DMS79 treated with DMSO at 0.1 percent for 48 hours (cell line): ENCODE measurements around the gene GAB3.

Experiments used
- DNase-seq: peaks from one replicate; lab custom pipeline; 2025; lab: John Stamatoyannopoulos, UW

The GAB3 gene

DNA sequence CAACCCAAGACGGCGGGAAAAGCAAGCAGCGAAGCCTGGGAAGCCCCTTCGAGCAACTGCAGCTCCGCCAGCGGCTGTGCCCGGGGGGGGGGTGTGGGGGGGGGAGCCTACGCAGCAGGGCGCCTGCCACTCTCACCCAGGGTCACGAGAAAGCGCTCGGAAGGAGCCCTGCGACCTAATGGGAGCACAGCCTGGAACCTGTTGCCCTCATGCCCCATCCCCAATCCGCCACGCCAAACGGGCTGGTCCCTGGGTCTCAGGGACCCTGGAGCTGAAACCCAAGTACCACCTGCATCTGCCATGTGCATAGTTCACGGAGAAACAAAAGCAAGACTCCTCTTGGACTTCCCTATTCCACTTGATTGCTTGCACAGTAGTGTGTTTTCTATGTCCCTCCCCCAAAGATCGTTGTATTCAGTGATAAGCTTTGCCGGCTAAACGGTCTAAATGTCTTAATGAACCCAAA is 359 bp upstream of the GAB3 start:
- no peak for DNase-seq

DNA sequence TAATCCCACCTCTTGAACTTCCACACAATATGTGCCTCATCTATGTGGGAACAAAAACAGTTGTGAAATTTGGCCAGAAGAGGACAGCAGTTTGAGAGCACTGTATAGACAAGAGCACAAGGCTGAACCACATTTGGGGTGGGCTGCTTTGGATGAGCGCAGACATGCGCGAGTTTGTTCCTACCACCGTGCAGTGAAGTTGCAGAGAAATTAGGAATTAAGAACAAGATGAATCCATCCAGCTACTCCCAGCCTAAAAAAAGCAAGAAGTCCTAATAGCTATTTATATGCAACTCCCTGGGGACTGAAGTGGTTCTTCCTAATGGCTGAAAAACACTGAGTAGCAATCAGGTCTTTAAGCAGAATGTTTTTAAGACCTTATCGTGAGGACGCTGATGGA is 1.0 kb downstream of the GAB3 start:
- peak; percentile 8 for DNase-seq

DNA sequence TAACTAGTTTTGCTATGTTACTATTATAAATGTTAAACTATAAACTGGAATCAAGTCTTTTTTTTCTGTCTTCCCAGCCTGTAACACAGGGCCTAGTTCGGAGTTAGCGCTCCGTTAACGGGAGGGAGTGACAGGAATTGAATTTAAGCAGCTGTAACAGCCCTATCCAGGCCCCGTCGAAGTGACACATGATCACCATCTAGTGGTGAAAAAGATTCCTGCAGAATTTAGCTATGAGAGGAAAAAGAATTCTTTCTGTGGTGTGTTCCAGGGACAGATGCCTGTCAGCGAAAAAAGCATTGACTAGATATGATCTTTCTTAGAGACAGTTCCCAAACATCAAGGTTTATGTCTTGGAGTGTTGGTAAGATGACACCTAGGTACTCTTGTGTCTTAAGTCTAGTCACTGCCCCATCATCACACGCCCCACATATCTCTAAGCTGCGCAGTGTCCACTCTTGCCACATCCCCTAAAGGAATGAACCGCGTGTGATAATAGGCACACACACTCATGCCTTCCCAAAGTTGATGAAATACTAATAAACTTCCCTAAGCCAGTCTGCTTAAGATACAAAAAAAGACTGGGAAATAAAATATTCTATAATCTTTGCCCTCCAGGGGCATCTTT is 2.1 kb downstream of the GAB3 start:
- peak; percentile 28 for DNase-seq

DNA sequence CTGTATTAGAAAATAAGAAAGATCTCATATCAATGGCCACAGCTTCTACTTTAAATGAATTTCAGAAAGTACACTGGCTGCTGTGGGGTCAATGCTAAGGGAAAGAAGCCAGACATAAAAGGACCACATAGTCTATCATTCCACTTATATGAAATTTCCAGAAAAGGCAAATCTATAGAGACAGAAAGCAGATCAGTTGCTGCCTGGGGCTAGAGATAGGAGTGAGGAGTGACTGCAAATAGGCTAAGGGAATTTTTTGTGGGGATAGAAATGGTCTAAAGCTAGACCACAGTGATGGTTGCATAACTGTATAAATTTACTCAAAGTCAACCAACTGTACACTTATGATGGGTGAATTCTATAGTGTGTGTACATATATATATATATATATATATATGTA is 8.3 kb downstream of the GAB3 start:
- no peak for DNase-seq

DNA sequence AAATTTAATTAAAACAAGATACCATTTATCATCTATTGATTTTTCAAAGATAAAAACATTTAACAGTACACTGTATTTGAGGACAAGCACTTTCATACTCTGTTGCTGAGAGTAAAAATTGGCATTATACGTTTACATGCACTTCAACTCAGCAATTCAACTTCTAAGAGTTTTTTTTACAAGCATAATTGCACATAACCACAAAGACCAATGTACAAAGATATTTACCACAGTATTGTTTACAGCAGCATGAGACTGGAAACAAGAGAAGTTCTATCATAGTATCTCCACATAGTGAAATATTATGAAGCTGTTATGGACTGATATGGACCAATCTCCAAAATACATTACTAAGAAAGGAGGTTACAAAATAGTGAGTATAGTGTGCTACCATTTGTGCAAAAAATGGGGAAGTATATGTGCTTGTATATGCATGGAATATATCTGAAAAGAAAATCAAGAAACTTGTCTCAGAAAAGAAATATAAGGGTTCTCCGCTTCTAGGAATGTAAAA is 10.9 kb downstream of the GAB3 start:
- no peak for DNase-seq

DNA sequence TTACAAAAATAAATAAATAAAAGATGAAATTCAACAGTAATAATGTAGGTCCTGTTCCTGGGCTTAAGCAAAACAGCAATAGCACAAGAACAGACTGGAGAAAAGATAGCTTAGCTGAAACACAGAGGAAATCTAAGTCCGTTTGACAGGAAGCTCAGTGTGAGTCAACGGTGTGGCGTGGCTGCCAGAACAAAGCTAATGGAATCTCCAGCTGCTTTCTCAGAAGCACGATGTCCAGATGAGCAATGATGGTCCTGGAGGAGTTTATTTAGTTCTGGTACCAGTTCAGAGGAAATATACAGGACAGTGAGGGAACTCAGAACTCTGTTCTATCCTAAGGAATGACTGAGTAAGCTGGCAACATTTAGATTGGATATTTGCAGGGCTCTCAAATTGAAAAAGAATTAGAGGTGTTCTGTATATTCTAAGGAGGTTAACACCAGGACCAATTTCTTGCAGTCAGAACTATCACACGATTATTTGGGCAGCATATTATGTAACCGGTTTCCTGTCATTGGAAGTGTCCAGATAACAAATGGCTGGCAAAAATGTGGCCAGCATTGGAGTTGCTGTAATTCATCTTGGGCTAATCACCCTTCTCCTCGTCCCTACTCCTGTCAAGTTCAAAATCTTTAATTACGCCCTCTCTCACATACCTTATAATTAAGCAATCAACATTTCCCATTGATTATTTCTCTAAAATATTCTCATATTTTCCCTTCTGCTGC is 12.7 kb downstream of the GAB3 start:
- no peak for DNase-seq

DNA sequence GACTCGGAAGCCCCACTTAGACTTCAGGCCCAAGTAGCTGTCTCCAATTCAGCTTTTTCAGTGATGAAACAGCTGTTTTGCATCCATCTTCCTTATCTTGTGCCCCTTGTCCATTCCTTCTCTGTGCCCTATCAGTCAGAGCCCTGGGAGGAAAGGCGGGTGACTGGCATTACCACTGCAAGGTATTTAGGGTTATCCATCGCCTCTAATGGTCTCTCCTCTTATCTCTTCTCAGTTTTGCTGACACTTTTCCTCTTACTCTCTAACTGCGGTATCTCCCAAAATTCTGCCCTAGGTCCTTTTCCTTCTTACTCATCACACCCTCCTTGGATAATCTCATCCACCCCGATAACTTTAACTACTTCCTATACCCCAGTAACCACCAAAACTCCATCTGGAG is 13.7 kb downstream of the GAB3 start:
- DNase-seq: no peak

DNA sequence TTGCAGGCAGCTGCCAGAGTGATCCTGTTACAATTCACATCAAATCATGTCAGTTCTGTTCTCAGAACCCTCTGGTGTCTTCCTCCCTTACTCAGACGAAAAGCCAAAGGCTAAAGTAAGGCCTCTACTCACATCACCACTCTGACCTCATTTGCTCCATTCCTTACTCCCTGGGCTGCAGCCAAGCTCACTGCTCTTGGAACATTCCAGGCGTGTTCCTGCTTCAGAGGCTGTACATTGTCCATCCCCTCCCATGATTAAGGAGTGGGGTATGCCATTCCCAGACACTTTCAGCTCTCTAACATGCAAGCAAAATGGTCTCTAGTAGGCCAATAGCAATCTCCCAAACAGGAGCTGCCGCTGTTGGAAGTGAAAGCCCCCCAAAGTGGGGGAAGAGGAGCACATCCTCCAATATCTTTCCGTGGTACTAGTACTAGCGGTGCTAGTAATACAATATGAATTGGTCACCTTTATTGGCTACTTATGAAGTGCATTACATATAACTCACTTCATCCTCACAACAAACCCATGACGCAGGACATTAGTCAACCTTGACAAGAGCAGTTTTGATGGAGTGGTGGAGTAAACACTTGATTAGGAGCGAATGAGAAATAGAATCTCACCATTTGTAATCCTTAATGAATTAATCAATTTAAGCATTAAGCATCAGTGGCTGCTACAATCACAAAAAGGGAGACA is 15.0 kb downstream of the GAB3 start:
- DNase-seq: no peak

DNA sequence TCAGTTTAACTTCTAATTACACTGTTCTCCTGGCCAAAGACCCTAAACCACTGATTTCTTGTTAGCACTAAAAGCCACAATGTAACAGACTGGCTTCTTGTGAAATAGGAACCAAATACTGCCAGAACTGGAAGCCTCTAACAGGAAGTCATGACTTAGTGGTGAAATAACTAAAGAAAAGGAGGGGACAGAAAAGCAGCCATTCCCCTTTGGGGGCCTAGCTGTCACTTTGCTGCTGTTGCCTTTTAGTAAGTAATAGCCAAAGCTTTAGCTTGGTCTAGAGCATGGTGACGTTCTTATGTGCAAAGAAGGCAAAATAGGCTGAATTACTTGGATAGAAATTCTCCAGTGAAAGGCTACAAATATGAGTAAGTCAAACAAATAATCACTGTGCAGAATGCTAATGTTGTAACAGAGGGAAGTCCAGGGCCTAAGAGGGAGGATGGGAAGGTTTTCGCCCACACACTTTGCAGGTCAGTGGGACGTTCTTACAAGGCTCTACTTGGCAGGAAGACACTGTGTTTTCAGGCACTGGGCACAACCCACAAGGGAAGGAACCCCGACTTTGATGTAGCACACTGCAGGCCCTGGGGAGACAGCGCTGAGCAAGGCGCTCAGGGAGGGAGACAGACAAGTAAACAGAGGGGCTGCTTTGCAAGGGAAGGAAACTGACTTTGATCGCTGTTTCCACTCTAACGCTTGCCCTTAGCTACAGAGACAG is 16.7 kb downstream of the GAB3 start:
- no peak for DNase-seq

DNA sequence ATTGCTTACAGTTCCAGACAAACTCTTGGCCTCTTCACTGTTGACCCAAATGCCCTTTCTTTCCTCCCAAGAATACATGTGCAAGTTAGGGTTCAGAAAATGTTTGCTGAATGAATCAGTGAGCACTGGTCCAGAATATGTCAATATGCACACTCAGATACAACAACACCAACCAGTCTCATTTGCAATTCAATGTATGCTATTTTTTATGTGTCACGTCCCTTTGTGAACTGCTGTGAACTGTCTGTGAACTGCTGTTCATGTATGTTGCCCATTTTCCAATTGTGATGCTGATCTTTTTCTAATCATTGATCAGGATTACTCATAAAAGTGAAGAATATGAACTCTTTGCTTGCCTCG is 17.8 kb downstream of the GAB3 start:
- DNase-seq: no peak

DNA sequence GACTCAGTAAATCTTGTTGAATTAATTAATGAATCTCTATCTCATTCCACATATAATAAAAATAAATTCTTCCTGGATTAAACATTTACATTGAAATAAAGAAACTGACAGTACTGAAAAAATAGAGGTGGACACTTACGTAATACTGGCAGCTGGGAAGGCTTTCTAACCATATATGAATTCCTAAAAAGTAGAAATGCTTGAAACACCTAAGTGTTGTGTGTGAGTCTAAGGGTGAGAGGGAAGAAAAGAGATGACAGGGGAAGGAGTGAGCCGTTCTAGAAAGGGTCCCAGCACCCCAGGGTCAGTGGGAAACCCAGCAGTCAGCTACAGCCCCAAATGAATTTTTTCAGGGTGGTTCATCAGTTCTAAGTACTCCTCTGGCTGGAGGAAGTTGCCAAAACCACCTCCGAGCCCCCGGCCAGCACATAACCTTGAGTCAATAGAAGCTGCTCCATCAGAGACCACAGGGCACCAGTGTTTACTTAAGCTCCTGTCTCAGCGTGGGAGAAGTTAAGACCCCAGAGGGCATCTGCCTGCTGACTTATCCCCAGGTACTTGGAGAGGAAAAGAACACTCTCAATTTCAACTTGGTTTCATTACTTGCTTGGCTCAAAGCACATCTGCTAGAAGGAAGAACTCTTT is 18.3 kb downstream of the GAB3 start:
- no peak for DNase-seq

DNA sequence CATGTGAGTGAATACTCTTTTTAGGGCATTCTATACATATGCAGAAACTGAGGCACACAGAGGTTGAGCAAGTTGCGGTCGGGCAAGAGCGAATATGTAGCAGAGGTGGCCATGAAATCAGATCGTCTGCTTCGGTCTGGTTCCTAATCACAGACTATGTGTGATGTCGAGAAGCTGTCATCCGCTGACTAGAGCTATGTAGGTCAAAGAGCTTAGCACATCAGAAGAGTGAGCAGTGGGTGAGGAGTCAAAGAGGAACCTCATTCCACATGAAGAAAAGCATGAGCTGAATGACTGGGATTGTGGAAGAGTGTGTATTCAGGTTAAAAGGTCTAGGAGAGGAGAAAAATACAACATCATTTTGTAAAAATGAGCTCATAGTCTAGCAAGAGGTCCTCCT is 19.0 kb downstream of the GAB3 start:
- no peak for DNase-seq

DNA sequence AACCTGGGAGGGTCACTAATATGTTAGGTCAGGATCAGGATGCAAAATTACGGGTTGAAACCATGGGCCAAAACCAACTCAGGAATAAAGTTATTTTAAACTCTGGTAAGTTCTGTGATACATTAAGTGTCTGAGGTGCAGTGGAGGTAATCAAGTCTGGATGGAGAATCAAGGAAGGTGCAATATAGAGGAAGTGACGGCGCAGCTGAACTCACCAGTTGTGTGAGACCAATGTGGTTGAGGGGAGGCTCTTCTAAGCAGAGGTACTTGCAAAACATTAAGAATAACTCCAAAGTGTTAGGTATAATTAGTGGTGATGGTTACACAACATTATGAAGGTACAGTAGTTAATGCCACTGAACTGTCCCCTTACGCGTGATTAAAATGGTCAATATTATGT is 19.7 kb downstream of the GAB3 start:
- no peak for DNase-seq

DNA sequence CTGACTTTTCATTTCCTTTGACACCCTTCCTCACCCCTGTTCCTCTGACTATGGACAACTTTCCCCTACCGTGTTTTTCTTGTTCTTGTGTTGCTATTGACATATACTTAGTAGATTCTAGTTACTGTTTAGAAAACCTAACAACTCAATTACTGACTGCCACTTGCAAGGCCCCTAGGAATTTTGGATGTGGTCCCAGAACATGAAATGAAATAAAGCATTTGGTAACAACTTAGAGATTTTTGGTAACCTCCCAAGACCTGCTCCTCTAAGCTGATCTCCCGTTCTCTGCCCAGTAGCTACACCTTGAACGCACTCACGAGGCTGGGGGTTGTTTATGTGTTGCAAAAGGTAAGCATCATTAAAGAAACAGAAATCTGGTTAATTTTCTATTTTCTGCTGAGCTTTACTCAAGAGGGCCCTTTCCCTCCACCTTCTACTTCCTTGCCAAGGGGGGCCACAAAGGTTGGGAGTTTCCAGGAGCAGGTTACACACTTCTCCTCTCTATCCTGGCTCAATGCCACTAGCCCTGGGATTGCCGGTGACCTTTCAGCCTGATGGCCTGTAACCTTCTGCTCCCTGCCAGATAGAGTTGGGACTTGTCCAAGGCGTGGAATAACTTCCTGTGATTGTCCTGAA is 20.5 kb downstream of the GAB3 start:
- peak; percentile 13 for DNase-seq

DNA sequence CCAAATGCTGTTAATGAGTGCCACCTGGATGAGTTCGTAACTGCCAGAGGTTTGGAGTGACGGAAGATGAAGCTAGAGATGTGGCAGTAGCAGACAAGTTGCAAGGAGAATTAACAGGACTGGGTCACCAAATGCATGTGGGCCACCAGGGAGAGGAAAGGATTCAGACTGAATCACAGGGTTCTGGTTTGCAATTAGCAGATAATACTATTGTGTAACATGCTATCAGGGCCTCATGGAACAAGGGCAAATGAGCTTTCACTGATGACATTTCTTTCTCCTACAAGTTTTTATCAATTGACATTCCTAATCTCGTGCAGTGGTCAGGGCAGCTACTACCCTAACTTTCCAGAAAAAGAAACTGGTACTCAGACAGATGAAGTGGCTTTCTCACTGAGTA is 21.4 kb downstream of the GAB3 start:
- no peak for DNase-seq

DNA sequence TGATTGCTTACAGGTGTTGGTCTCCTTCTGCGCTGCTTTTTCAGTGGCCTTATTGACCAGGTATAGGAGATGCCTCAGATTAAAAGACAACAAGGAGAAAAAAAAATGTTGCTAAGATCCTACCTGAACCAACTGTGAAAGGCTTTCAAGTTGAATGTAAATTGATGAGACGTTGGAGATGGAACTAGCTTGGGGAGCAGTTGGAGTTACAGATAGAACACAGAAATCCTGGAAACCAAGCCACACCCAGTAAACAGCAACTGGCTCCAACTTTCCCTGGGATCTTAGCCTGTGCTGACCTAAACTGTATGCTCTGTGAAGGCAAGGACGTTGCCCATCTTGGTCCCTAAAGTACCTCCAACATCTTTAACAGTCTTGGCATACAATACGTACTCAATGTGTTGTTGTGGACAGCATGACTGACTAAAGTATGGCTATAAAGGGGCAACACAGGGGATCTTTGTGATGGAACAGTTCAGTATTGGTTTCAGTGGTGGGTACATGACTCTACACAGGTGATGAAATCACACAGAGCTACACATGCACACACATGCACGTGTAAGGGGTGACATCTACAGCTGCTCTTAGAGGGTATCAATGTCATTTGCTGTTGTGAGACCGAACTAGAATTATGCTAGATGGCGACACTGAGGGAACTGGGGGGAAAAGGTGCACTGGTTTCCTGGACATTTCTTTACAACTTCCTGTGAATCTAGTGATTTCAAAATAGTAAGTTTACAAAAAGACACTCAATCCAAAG is 22.3 kb downstream of the GAB3 start:
- no peak for DNase-seq

DNA sequence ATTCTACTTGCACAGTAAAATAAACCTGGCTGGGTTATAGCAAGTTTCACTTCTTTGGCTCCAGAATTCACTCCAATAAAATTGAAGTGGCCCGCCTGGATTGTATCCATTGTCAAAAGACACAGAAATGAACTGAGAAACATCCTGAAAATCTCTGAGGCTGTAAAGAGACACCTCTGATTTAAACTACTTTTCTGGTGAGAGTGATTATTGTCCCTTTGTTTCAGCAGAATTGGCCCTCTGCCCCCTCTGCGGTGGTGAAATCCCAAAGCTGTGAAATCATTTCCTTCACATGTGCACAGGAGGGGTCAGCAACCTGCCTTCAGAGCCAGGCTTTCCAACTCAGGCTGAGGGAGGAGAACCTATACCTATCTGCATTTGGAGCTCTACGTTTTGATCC is 23.0 kb downstream of the GAB3 start:
- no peak for DNase-seq

DNA sequence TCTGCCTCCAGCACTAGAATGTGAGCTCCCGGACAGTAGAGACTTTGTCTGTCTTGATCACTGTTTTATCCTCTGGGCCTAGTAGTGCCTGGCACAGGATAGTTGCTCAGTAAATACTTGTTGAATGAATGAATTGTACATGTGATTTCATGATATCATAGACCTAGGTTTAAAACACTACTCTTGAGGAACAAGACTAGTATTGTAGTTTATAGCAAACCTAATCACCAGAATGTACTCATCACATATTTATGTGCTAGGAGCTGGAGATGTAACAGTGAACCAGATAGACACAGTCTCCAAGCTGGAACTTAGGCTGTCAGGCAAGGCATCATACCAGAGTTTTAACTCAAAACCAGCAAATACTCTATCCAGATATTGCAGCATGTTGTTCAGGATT is 23.5 kb downstream of the GAB3 start:
- no peak for DNase-seq

DNA sequence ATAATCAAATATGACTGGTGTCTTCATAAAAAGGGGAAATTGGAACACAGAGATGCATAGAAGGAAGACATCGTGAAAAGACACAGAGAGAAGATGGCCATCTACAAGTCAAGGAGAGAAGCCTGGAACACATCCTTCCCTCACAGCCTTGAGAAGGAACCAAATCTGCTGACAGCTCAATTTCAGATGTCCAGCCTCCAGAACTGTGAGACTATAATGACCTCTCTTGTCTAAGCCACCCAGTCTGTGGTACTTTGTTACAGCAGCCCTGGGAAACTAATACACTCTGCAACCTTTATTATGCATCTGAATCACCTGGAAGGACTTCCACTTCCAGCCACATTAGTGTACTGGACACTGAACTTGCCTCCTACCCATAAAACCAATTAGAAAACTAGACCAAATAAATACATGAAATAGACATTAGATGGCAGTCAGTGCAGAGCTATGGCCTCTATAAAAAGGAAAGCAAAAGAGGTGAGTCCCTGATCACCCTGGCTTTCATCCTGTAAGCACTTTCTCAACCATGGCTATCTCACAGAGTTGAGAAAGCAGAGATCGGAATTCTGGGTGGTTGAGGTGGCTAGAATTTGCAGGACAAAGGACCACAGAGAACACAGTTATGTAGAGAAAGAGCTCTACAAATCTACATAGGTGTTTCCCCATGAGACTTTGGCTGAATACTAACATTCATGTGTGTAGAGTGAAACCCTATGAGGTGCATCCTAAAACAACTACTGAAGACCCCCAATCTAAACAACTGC is 25.7 kb downstream of the GAB3 start:
- no peak for DNase-seq

DNA sequence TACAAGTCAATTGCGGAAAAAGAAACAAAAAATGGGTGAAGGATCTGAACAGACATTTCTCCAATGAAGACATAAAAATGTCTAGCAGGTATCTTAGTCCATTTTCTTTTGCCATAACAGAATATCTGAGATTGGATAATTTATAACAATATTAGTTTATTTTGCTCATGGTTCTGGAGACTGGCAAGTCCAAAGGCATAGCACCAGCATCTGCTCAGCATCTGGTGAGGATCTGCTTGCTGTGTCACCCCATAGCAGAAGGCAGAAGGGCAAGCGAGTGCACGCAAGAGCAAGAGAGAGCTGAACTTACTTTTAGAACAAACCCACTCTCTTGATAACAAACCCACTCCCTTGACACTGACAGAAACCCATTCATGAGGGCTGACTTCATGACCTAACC is 29.7 kb downstream of the GAB3 start:
- DNase-seq: no peak
